Measurements from ENCODE around the gene OR8K3.

The OR8K3 gene

GRCh38 chr11:56314844-56315243, at the start of gene OR8K3:
TSS of gene OR8K3 (plus strand) at chr11:56315144. CDS start at chr11:56318307, 3,163 bp downstream.
- no peak for DNase-seq

GRCh38 chr11:56271092-56271491, 43.9 kb upstream of the OR8K3 start:
- no peak for DNase-seq

DNA sequence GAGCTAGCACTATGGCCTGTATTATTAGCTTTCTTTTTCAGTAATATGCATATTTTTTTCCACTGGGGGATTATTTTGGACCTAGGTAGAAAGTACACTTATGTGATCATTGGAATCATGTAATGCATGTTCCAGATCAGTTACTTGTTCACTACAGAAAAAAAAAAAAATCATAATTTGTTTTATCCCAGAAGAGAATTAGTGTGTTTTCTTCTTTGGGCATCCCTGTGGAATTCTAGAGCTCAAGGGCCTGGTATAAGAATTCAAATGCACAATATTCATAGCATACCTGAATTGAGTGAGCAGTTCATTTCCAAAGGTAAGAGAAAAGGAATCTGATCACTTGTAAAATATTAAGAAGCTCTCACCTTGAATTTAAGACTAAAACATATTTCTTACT, 41.1 kb upstream of the OR8K3 start, which contains the start of gene OR5T1:
OR5T1 (plus strand) TSS at position 301 of the 400 bp plus-strand sequence. CDS start 1,485 bp downstream, outside the sequence.
- no peak for DNase-seq

- DNase-seq: no peak
Observed at GRCh38 chr11:56292154-56292553, 22.8 kb upstream of the OR8K3 start, which contains the start of gene OR8H1. TSS of gene OR8H1 (minus strand) at chr11:56292254. CDS start at chr11:56291062, 1,192 bp downstream.

- no peak for DNase-seq
Observed at GRCh38 chr11:56296898-56297297, 18.0 kb upstream of the OR8K3 start.

- DNase-seq: no peak
Observed at GRCh38 chr11:56307836-56308235, 7.1 kb upstream of the OR8K3 start.

DNA sequence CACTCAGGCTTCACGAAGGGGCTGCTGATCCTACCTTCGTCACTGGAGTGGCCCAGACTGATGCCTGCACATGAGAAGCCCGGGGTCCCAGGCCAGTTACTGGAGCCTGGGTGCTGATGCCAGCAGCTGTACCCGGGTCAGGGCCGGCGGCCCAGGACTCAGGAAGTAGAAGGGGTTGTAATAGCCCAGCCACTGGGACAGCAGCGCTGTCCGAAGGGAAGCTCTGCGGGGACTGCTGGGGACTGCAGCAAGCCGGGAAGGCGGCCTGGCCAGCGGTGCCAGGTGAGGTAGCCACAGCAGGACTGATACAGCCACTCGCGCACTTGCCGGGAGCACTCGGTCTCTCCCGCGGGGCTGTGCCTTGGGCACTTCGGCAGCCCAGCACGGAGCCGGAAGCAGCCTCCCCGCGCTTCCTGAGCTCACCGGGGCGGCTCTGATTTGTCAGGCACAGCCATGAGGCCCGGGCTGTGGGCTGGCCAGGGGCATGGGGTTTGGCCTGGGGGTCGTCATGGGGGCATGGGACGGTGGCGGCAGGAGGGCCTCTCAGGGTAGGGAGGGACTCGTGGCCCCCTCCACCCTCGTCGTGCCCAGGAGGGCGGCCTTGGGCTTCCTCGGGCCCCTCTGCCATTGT, 17.0 kb downstream of the OR8K3 start:
- no peak for DNase-seq

- DNase-seq: no peak
Observed at GRCh38 chr11:56333156-56333555, 18.2 kb downstream of the OR8K3 start.

DNA sequence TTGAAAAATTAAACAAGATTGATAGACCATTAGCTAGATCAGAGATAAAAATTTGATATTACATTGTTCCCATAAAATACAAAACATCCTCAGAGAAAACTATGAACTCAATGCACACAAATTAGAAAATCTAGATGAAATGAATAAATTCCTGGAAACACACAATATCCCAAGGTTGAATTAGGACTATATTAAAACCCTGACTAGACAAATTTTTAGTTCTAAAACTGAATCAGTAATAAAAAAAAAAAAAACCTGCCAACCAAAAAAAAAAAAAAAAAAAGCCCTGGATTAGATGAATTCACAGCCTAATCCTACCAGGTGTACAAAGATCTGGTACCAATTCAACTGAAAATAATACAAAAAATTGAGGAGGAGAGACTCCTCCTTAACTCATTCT, 25.3 kb downstream of the OR8K3 start:
- DNase-seq: no peak

DNA sequence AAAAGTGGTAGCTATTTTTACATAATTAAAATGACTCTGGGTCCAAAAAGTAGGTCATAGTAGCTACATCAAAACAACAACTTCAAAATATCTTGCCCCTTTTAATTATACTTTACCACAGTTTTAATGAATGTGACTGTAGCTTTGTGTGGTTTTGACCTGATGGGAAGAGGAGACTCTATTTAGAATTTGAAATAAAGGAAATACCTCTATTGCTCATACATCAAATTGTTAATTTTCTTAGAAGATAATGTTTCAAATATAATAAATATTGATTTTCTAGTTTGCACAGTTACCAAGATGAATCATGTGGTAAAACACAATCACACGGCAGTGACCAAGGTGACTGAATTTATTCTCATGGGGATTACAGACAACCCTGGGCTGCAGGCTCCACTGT, 30.8 kb downstream of the OR8K3 start, which contains the start of gene OR8K1:
OR8K1 (plus strand) TSS at position 301 of the 400 bp plus-strand sequence; CDS start at position 301, 0 bp downstream.
- DNase-seq: no peak

DNA sequence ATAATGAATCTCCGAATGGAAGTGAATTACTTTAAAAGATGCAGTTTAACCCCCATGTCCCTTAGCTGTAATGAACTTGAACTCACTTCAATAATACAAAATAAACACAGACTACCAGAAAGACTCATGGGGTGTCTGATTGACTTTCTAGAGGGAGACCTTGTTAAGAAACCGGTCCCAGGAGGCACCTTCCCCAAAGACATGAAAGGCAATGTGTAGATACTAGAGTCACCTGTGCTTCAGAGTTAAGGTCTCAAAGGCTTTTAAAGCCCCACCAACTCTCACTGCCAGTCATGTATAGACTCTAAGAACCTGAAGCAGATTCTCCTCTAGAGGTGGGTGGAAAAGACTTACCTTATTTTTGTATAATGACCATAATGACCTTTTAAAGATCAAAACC, 39.0 kb downstream of the OR8K3 start, which contains the start of gene OR8J1:
OR8J1 (plus strand) TSS at position 301 of the 400 bp plus-strand sequence. CDS start 5,956 bp downstream, outside the sequence.
- DNase-seq: no peak

All from activated T-cell treated with anti-CD3 and anti-CD28 coated beads, Interleukin-2, amount 50 U/mL, for 1 hour (primary cell).